WTC11 (cell line): ENCODE results near the gene KLHL35. TPM values are rescaled to one million over a fixed set of nuclear protein-coding genes. Genes with fewer than 3 reads are reported as not detected.
A peak's percentile ranks its signal among the peaks of the same experiment; 100 is the strongest.

Experiments
- ATF1 ChIP-seq: sonication (generic); formaldehyde crosslinking; IDR thresholded peaks from 2 replicates; pipeline ENCODE4 v1.8.1; 2023; ENCODE audit warnings: mild to moderate bottlenecking, moderate library complexity, missing genetic modification reagents
- ATF6 ChIP-seq: sonication (generic); formaldehyde crosslinking; IDR thresholded peaks from 2 replicates; pipeline ENCODE4 v1.8.1; 2023; ENCODE audit warnings: mild to moderate bottlenecking, missing genetic modification reagents
- CBFB ChIP-seq: sonication (generic); formaldehyde crosslinking; IDR thresholded peaks from 2 replicates; pipeline ENCODE4 v1.8.1; 2022; ENCODE audit warnings: mild to moderate bottlenecking, low read depth, missing genetic modification reagents
- CDX4 ChIP-seq: fragments of 250-450 bp; sonication (Bioruptor Pico); IDR thresholded peaks from 2 replicates; pipeline ENCODE4 v1.9.0; 2021; ENCODE audit warnings: moderate library complexity, mild to moderate bottlenecking, inconsistent platforms, borderline replicate concordance
- ELF4 ChIP-seq: sonication (generic); formaldehyde crosslinking; IDR thresholded peaks from 2 replicates; pipeline ENCODE4 v1.8.1; 2022; ENCODE audit warnings: low read depth, mild to moderate bottlenecking, moderate library complexity, missing genetic modification reagents
- GRHL2 ChIP-seq: fragments of 250-450 bp; sonication (Bioruptor Pico); IDR thresholded peaks from 2 replicates; pipeline ENCODE4 v1.8.0; 2022; ENCODE audit warnings: mild to moderate bottlenecking, moderate library complexity; ENCODE audit not compliant: insufficient replicate concordance, severe bottlenecking
- IRF2 ChIP-seq: sonication (generic); formaldehyde crosslinking; IDR thresholded peaks from 2 replicates; pipeline ENCODE4 v1.8.0; 2022; ENCODE audit warnings: low read depth, missing genetic modification reagents, borderline replicate concordance
- JUN ChIP-seq: sonication (generic); formaldehyde crosslinking; IDR thresholded peaks from 2 replicates; pipeline ENCODE4 v1.8.0; 2023; ENCODE audit warnings: mild to moderate bottlenecking, missing genetic modification reagents
- KAT7 ChIP-seq: sonication (generic); formaldehyde crosslinking; IDR thresholded peaks from 2 replicates; pipeline ENCODE4 v1.8.1; 2023; ENCODE audit warnings: missing genetic modification reagents, mild to moderate bottlenecking, borderline replicate concordance
- PRDM15 ChIP-seq: sonication (generic); formaldehyde crosslinking; IDR thresholded peaks from 2 replicates; pipeline ENCODE4 v1.8.0; 2022; ENCODE audit warnings: missing genetic modification reagents
- RELA ChIP-seq: sonication (generic); formaldehyde crosslinking; IDR thresholded peaks from 2 replicates; pipeline ENCODE4 v1.8.1; 2022; ENCODE audit warnings: missing genetic modification reagents, mild to moderate bottlenecking, borderline replicate concordance
- SMAD3 ChIP-seq: sonication (generic); formaldehyde crosslinking; IDR thresholded peaks from 2 replicates; pipeline ENCODE4 v1.8.0; 2022; ENCODE audit warnings: missing genetic modification reagents, mild to moderate bottlenecking, borderline replicate concordance
- SP1 ChIP-seq: sonication (generic); formaldehyde crosslinking; conservative IDR thresholded peaks from 2 replicates; pipeline ENCODE4 v1.8.1; 2022; ENCODE audit warnings: missing genetic modification reagents
- TCF7 ChIP-seq: sonication (generic); formaldehyde crosslinking; IDR thresholded peaks from 2 replicates; pipeline ENCODE4 v1.8.0; 2022; ENCODE audit warnings: mild to moderate bottlenecking, low read depth, missing genetic modification reagents, moderate library complexity
- TEAD4 ChIP-seq: sonication (generic); formaldehyde crosslinking; IDR thresholded peaks from 2 replicates; pipeline ENCODE4 v1.8.0; 2022; ENCODE audit warnings: mild to moderate bottlenecking, missing genetic modification reagents
- TP53 ChIP-seq: sonication (generic); formaldehyde crosslinking; IDR thresholded peaks from 2 replicates; pipeline ENCODE4 v1.8.1; 2023; ENCODE audit warnings: mild to moderate bottlenecking, missing genetic modification reagents
- USF2 ChIP-seq: sonication (generic); formaldehyde crosslinking; IDR thresholded peaks from 2 replicates; pipeline ENCODE4 v1.8.1; 2023; ENCODE audit warnings: mild to moderate bottlenecking, missing genetic modification reagents, moderate library complexity
- ZBTB43 ChIP-seq: sonication (generic); formaldehyde crosslinking; IDR thresholded peaks from 2 replicates; pipeline ENCODE4 v1.8.1; 2023; ENCODE audit warnings: mild to moderate bottlenecking, missing genetic modification reagents
- ZNF219 ChIP-seq: sonication (generic); formaldehyde crosslinking; IDR thresholded peaks from 2 replicates; pipeline ENCODE4 v1.8.0; 2023; ENCODE audit warnings: missing genetic modification reagents, mild to moderate bottlenecking, borderline replicate concordance
- ZNF232 ChIP-seq: sonication (generic); formaldehyde crosslinking; IDR thresholded peaks from 2 replicates; pipeline ENCODE4 v1.8.0; 2022; ENCODE audit warnings: mild to moderate bottlenecking, missing genetic modification reagents
- ZNF281 ChIP-seq: sonication (generic); formaldehyde crosslinking; IDR thresholded peaks from 2 replicates; pipeline ENCODE4 v1.8.0; 2023; ENCODE audit warnings: mild to moderate bottlenecking, missing genetic modification reagents
- ZNF317 ChIP-seq: sonication (generic); formaldehyde crosslinking; IDR thresholded peaks from 2 replicates; pipeline ENCODE4 v1.8.1; 2023; ENCODE audit warnings: low read depth, mild to moderate bottlenecking, moderate library complexity, missing genetic modification reagents, borderline replicate concordance
- total RNA-seq: library from RNA; stranded (reverse); gene quantifications from 3 replicates; pipeline ENCODE4 v1.2.3, GENCODE V29; 2021

KLHL35 gene
- total RNA-seq, 1 experiment from 2014 or later, result 0.22 TPM

GRCh38 chr11:75429902-75430713, 2.9 kb downstream of the KLHL35 start (continued):
- TF ChIP-seq PRDM15 (peak; percentile 89), IRF2 (CRISPR knock-in tag) (peak; percentile 97), SP1 (CRISPR knock-in tag) (peak; percentile 84), ZBTB43 (peak; percentile 99; the same call in 1 of the 2 replicates), SMAD3 (CRISPR knock-in tag) (peak; percentile 99), USF2 (CRISPR knock-in tag) (peak; percentile 74), RELA (CRISPR knock-in tag) (peak; percentile 100), ZNF232 (CRISPR knock-in tag) (peak; percentile 99), CDX4 (CRISPR knock-in tag) (no peak), ZNF317 (CRISPR knock-in tag) (peak; percentile 88; the same call in 1 of the 2 replicates), GRHL2 (no peak), JUN (CRISPR knock-in tag) (peak; percentile 99), KAT7 (CRISPR knock-in tag) (peak; percentile 100), ATF6 (CRISPR knock-in tag) (peak; percentile 84; the same call in 1 of the 2 replicates), ELF4 (CRISPR knock-in tag) (peak; percentile 99), ZNF281 (CRISPR knock-in tag) (no peak; the same call in 1 of the 2 replicates), TP53 (CRISPR knock-in tag) (peak; percentile 100), CBFB (peak; percentile 99), ZNF219 (peak; percentile 99), ATF1 (peak; percentile 99), TEAD4 (CRISPR knock-in tag) (peak; percentile 98; the same call in 1 of the 2 replicates), TCF7 (CRISPR knock-in tag) (peak; percentile 99)
